Measurements from ENCODE around the gene KIAA0930. TPM values are rescaled to one million over a fixed set of nuclear protein-coding genes. Genes with fewer than 3 reads are reported as not detected.
A peak's percentile ranks its signal among the peaks of the same experiment; 100 is the strongest.

Gene KIAA0930
- polyA plus RNA-seq, 1 of the 3 experiments (the other 2 are of a cell fraction): 80.8 TPM

DNA sequence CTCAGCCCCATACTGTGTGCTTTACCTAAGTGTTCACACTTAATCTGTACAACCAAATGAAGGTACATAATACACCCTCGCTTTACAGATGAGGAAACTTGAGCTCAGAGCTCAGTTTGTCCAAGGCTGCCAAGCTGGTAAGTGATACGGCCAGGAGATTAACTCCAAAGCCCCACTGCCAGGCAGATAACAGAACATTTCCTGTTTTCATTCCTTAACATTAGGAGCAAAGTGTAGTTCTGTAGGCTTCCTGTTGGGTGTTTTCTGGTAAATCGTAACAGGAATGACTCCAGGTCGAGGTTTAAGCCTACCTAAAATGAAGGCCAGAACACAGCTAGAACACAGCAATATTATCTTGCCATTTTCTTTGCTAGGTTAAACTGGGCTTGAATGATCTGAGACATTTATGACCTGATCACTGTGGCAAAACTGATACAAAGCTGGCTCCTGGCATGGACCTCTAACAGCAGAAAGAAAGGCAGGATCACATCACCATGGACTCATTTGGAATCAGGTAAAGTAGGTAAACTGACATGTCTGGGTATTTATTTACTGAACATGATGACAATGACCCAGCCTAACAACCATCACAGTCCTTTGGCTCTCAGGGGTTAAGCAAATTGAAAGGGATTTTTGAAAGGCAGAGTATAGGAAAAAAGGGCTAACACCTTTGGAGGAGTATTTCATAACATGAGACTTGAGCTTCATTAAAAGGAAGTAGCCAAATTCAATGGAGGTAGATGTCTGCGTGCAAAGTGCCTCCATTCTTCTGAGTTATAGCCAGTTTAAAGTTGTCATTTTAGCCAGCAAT lies 80.8 kb downstream of the KIAA0930 start:
- Histone ChIP-seq H4K20me1 (ENCODE audit: insufficient read depth) (no peaks in the 10 kb centered on the region), H3K4me3 (ENCODE audit: low read depth in 2 of 2, low read length in 1 of 2) (no peak overlapping the region), H3F3A (replicated peaks; ENCODE audit: insufficient read depth) (no peaks in the 10 kb centered on the region), H3K79me2 (ENCODE audit: insufficient read depth) (peaks cover 65% of the 10 kb centered on the region), H3K4me2 (no peak overlapping the region), H2AFZ (ENCODE audit: low read depth) (no peak overlapping the region), H3K9ac (no peak overlapping the region), H3K27ac (ENCODE audit: low read depth in 2 of 2, low read length in 1 of 2) (peak overlapping the region in 1 of 2 experiments; percentile 39; a peak in 1 of 4 replicates), H3K36me3 (replicated peaks in 1 of 2; ENCODE audit: control insufficient read depth in 1 of 2, insufficient read depth in 2 of 2, low read length in 1 of 2) (peaks cover 6 to 11% of the 10 kb centered on the region in 2 experiments), H3K9me2 (no peaks in the 10 kb centered on the region), H3K27me3 (ENCODE audit: insufficient read depth) (no peaks in the 10 kb centered on the region), H3K9me3 (no peaks in the 10 kb centered on the region), H3K4me1 (ENCODE audit: control insufficient read depth in 1 of 2, insufficient read depth in 2 of 2, low read depth in 1 of 2, low read length in 1 of 2) (peaks cover 21 to 39% of the 10 kb centered on the region in 2 experiments; a peak in 3 of 4 replicates)
- CTCF ChIA-PET: interaction anchor here (1.0 to 2.0 kb wide), 6 partner anchors 10 to 86 kb away, joined by 3 to 7 read pairs (median 4); no protein-coding TSS in a partner anchor
- POLR2A ChIA-PET: no interaction called here
- TF ChIP-seq RCOR1 (IDR thresholded peaks at IDR 0.05; ENCODE audit: low read length) (peak; percentile 39; the same call in 1 of the 2 replicates), SIN3A (IDR thresholded peaks at IDR 0.05; ENCODE audit: borderline replicate concordance, low read depth, low read length) (no peak), USF1 (IDR thresholded peaks at IDR 0.05; ENCODE audit: borderline replicate concordance, low read depth) (no peak), TAF1 (IDR thresholded peaks at IDR 0.05; ENCODE audit: borderline replicate concordance, low read depth, low read length) (no peak)
- DNase-seq: no peak
- WGBS (ENCODE audit: low lambda C conversion rate): 47% methylated on average over 5 of the region's 5 CpGs

GRCh38 chr22:45157907-45158306 lies 82.8 kb downstream of the KIAA0930 start:
- POLR2A ChIA-PET: no interaction called here
- CTCF ChIA-PET: interaction anchor here (2.0 to 2.1 kb wide), 2 partner anchors 51 to 63 kb away, joined by 6 to 7 read pairs; no protein-coding TSS in a partner anchor
- no peak overlapping the region for H3K4me2 ChIP-seq

More at GRCh38 chr22:45157907-45158306, 82.8 kb downstream of the KIAA0930 start:
- peak; percentile 56 for DNase-seq
- H3K79me2 ChIP-seq (ENCODE audit: insufficient read depth): peaks cover 51% of the 10 kb centered on the region
- no peak for TF ChIP-seq NFIC (IDR thresholded peaks at IDR 0.05; ENCODE audit: borderline replicate concordance)
- TF ChIP-seq CHD2 (IDR thresholded peaks at IDR 0.05; ENCODE audit: low read length, partially characterized antibody): peak; percentile 72
- TF ChIP-seq FOSL2 (IDR thresholded peaks at IDR 0.05; ENCODE audit: borderline replicate concordance, low read depth): no peak
- TF ChIP-seq, protein P1, sequence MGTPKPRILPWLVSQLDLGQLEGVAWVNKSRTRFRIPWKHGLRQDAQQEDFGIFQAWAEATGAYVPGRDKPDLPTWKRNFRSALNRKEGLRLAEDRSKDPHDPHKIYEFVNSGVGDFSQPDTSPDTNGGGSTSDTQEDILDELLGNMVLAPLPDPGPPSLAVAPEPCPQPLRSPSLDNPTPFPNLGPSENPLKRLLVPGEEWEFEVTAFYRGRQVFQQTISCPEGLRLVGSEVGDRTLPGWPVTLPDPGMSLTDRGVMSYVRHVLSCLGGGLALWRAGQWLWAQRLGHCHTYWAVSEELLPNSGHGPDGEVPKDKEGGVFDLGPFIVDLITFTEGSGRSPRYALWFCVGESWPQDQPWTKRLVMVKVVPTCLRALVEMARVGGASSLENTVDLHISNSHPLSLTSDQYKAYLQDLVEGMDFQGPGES (IDR thresholded peaks at IDR 0.05; ENCODE audit: low read depth, low read length): no peak
- peak; percentile 93 for TF ChIP-seq RCOR1 (IDR thresholded peaks at IDR 0.05; ENCODE audit: low read length)
- no peak; the same call in 1 of the 2 replicates for TF ChIP-seq FOXJ3 (CRISPR knock-in tag; IDR thresholded peaks at IDR 0.05)
- TF ChIP-seq, protein P2, sequence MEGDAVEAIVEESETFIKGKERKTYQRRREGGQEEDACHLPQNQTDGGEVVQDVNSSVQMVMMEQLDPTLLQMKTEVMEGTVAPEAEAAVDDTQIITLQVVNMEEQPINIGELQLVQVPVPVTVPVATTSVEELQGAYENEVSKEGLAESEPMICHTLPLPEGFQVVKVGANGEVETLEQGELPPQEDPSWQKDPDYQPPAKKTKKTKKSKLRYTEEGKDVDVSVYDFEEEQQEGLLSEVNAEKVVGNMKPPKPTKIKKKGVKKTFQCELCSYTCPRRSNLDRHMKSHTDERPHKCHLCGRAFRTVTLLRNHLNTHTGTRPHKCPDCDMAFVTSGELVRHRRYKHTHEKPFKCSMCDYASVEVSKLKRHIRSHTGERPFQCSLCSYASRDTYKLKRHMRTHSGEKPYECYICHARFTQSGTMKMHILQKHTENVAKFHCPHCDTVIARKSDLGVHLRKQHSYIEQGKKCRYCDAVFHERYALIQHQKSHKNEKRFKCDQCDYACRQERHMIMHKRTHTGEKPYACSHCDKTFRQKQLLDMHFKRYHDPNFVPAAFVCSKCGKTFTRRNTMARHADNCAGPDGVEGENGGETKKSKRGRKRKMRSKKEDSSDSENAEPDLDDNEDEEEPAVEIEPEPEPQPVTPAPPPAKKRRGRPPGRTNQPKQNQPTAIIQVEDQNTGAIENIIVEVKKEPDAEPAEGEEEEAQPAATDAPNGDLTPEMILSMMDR (IDR thresholded peaks at IDR 0.05): no peak
- TF ChIP-seq MEF2A (IDR thresholded peaks at IDR 0.05; ENCODE audit: borderline replicate concordance, low read depth): no peak
- TF ChIP-seq TCF12 (IDR thresholded peaks at IDR 0.05): peak; percentile 61; the same call in 1 of the 2 replicates
- peak in 1 of 2 experiments; percentile 87; a peak in 2 of 4 replicates for TF ChIP-seq EP300 (IDR thresholded peaks at IDR 0.05; ENCODE audit: borderline replicate concordance in 1 of 2, low read depth in 1 of 2, low read length in 1 of 2)
- no peak for TF ChIP-seq YY1 (IDR thresholded peaks at IDR 0.05; ENCODE audit: low read depth)
- TF ChIP-seq MAX (IDR thresholded peaks at IDR 0.05; ENCODE audit: low read depth): no peak
- no peak for TF ChIP-seq POLR2AphosphoS5 (IDR thresholded peaks at IDR 0.05; ENCODE audit: low read depth, low read length)
- TF ChIP-seq MXI1 (IDR thresholded peaks at IDR 0.05; ENCODE audit: low read depth, low read length): no peak; the same call in 1 of the 2 replicates
- peak; percentile 95 for TF ChIP-seq GATA2 (CRISPR knock-in tag; IDR thresholded peaks at IDR 0.05)
- no peak overlapping the region for H3K4me3 ChIP-seq (ENCODE audit: low read depth in 2 of 2, low read length in 1 of 2)
- no peaks in the 10 kb centered on the region for H4K20me1 ChIP-seq (ENCODE audit: insufficient read depth)
- H2AFZ ChIP-seq (ENCODE audit: low read depth): no peak overlapping the region
- H3K9me2 ChIP-seq: no peaks in the 10 kb centered on the region
- peaks cover 21 to 39% of the 10 kb centered on the region in 2 experiments; a peak in 3 of 4 replicates for H3K4me1 ChIP-seq (ENCODE audit: control insufficient read depth in 1 of 2, insufficient read depth in 2 of 2, low read depth in 1 of 2, low read length in 1 of 2)
- H3K36me3 ChIP-seq (replicated peaks in 1 of 2; ENCODE audit: control insufficient read depth in 1 of 2, insufficient read depth in 2 of 2, low read length in 1 of 2): peaks cover 6 to 11% of the 10 kb centered on the region in 2 experiments
- no peaks in the 10 kb centered on the region for H3K27me3 ChIP-seq (ENCODE audit: insufficient read depth)
- H3K9me3 ChIP-seq: no peaks in the 10 kb centered on the region
- H3F3A ChIP-seq (replicated peaks; ENCODE audit: insufficient read depth): no peaks in the 10 kb centered on the region
- no peak overlapping the region for H3K9ac ChIP-seq
- 73% methylated on average over 3 of the region's 3 CpGs for WGBS (ENCODE audit: low lambda C conversion rate)
- no peak overlapping the region for H3K27ac ChIP-seq (ENCODE audit: low read depth in 2 of 2, low read length in 1 of 2)
